ENCODE results near the gene HSP90AA1.
A peak's percentile ranks its signal among the peaks of the same experiment; 100 is the strongest.

Gene HSP90AA1

DNA sequence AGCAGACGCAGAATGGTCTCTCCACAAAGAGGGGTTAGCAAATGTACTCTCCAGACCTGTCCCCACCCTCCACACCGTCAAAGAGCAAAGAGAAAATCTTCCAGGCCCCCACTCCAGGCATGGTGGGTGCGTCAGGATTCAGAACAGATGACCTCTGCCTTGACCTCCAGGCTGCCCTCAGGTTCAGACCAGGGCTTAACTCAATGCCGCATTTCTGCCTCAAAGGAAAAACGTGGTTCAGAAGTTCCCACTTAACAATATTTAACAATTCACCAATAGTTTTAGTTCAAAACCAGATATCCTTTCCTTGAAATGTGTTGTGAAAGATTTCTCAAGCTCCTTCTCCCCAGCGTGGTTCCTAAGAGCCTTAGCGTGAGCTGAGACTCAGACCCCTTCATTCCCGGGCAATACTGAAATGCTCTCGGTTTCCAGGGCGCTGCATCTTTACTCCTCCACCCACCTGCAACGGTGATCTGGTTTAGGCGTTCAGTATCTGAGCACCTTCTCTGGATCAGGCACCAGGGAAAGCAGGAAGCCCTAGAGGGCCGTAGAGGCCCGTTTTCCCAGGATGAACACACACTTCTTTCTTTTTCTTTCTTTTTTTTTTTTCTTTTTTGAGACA lies 22.9 kb downstream of the HSP90AA1 start:
- Mint-ChIP-seq H3K27me3 (no peaks in the 10 kb centered on the region), H3K9me3 (ENCODE audit: low read depth) (no peaks in the 10 kb centered on the region), H3K36me3 (no peaks in the 10 kb centered on the region), H3K4me1 (ENCODE audit: low read depth) (peaks cover 3% of the 10 kb centered on the region), H3K27ac (no peak overlapping the region), H3K4me3 (no peak overlapping the region)

DNA sequence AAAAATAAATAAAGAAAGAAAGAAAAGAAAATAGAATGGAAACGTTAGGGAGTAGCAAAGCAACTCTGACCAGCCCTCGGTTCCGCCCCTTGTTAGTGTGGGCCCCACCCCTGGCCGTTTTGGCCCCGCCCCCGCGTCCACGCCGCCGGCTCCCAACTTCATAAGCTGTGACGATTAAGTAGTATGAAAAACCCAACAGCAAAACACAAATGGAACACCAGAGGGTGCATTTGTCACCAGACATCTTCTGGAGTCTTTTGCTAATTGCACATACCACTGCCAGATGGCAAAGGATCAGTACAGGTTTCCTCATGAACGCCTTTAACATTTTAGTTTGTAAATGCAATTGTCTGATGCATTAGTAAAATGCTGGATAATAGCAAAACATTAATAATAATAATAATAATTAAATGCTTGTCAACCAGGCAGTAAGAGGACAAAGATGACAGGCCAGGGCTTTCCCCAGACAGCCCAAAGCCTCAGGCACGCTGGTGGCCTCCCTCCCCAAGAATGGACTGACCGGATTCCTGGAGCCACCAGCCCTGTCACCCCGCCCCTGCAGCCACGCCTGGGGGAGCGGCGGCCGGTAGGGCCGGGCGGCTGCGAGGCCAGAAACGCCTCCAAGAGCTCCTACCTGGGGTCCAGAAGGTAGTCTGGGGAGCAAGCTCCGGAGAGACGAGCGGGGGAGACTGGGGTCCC lies 23.6 kb downstream of the HSP90AA1 start:
- no peaks in the 10 kb centered on the region for H3K36me3 Mint-ChIP-seq
- peaks cover 3% of the 10 kb centered on the region for H3K4me1 Mint-ChIP-seq (ENCODE audit: low read depth)
- no peaks in the 10 kb centered on the region for H3K9me3 Mint-ChIP-seq (ENCODE audit: low read depth)
- no peaks in the 10 kb centered on the region for H3K27me3 Mint-ChIP-seq
- no peak overlapping the region for H3K27ac Mint-ChIP-seq
- H3K4me3 Mint-ChIP-seq = no peak overlapping the region

DNA sequence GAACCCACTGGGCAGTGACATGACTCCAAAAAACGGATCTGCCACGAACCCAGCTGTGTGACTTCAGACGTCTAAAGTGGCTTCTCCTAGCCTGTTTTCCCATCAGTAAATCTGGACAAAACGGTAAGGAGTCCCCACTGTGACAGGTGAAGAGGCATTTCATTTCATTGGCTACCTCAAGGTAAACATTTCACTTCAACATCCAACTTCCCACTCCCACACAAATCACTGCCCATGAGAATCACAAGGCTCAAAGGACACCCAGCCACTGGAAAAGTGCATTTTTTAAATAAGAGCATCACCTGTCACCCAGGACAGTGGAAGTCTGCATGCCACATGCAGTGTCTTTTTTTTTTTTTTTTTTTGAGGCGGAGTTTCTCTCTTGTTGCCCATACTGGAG lies 27.9 kb downstream of the HSP90AA1 start:
- H3K4me1 Mint-ChIP-seq (ENCODE audit: low read depth) = peaks cover 7% of the 10 kb centered on the region
- H3K9me3 Mint-ChIP-seq (ENCODE audit: low read depth) = no peaks in the 10 kb centered on the region
- no peaks in the 10 kb centered on the region for H3K27me3 Mint-ChIP-seq
- no peaks in the 10 kb centered on the region for H3K36me3 Mint-ChIP-seq
- no peak overlapping the region for H3K27ac Mint-ChIP-seq
- no peak overlapping the region for H3K4me3 Mint-ChIP-seq

DNA sequence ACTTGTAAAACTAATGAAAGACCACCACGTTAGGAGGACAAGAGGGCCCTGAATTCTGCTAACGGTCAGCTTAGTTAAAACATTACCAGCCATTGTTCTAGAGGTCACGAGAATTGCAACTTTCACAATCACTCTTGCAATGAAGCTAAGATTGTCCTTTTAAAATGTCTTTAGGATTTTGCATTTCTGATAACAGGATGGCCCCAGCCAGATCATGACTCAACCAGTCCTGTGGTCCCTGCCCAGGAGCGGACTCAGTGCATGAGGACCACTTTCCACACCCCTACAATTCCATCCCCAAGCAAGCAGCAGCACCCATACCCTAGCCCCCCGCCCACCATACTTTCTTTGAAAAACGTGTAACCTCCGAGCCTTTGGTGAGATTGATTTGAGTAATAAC lies 28.7 kb downstream of the HSP90AA1 start:
- no peaks in the 10 kb centered on the region for H3K27me3 Mint-ChIP-seq
- H3K4me3 Mint-ChIP-seq = no peak overlapping the region
- H3K4me1 Mint-ChIP-seq (ENCODE audit: low read depth) = peaks cover 7% of the 10 kb centered on the region
- H3K27ac Mint-ChIP-seq = no peak overlapping the region
- no peaks in the 10 kb centered on the region for H3K36me3 Mint-ChIP-seq
- no peaks in the 10 kb centered on the region for H3K9me3 Mint-ChIP-seq (ENCODE audit: low read depth)

DNA sequence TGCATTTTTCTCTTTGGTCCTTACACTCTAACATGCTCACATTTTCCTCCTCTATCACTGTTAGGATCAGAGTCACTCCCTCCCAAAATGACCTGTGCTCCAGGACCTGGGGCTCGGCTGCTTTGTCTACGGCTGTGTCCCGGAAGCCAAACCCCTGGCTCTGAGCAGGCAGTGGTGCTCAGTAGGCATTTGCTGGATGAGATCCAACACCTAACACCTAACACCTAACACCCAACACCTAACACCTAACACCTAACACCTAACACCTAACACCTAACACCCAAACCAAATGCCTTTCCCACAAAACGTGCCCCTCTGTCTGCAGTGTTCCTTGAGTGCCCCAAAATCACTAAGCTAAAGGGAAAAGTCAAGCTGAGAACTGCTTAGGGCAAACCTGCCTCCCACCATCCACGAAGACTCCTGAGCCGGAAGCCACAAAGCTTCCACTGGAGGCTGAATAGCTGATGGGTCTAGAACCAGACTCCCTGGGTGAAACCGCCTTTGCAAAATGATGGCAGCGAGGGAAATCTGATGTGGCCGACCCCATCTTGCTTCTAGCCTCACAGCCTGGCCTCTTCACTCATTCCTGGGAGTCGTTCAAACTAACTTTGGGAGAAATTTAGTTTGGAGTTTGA lies 29.2 kb downstream of the HSP90AA1 start:
- Mint-ChIP-seq H3K27me3 (no peaks in the 10 kb centered on the region), H3K36me3 (peaks cover 2% of the 10 kb centered on the region), H3K9me3 (ENCODE audit: low read depth) (no peaks in the 10 kb centered on the region), H3K4me3 (no peak overlapping the region), H3K4me1 (ENCODE audit: low read depth) (peaks cover 7% of the 10 kb centered on the region), H3K27ac (no peak overlapping the region)

DNA sequence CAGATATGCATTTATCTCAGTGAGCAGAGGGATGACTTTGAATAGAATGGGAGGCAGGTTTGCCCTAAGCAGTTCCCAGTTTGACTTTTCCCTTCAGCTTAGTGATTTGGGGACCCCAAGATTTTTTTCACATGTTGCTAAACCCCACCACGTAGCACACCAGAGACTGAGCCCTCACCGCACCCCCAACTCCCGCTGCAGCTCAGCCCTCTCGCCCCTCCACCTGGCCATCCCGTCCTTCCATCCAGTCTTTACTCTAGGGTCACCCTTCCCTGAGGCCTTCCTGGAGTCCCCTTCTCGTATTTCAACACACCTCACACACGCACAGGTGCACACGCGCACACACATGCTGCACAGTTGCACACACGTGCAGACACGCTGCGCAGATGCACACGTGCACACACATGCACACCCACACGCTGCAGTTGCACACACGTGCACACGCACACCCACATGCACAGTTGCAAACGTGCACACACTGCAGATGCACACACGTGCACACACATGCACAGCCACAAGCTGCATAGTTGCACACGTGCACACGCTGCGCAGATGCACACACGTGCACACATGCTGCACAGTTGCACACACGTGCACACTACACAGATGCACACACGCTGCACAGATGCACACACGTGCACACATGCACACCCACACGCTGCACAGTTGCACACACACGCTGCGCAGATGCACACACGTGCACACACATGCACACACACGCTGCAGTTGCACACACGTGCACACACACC lies 30.0 kb downstream of the HSP90AA1 start:
- no peak overlapping the region for H3K27ac Mint-ChIP-seq
- no peaks in the 10 kb centered on the region for H3K27me3 Mint-ChIP-seq
- H3K4me1 Mint-ChIP-seq (ENCODE audit: low read depth) = peaks cover 4% of the 10 kb centered on the region
- H3K4me3 Mint-ChIP-seq = no peak overlapping the region
- H3K9me3 Mint-ChIP-seq (ENCODE audit: low read depth) = no peaks in the 10 kb centered on the region
- H3K36me3 Mint-ChIP-seq = peaks cover 2% of the 10 kb centered on the region

DNA sequence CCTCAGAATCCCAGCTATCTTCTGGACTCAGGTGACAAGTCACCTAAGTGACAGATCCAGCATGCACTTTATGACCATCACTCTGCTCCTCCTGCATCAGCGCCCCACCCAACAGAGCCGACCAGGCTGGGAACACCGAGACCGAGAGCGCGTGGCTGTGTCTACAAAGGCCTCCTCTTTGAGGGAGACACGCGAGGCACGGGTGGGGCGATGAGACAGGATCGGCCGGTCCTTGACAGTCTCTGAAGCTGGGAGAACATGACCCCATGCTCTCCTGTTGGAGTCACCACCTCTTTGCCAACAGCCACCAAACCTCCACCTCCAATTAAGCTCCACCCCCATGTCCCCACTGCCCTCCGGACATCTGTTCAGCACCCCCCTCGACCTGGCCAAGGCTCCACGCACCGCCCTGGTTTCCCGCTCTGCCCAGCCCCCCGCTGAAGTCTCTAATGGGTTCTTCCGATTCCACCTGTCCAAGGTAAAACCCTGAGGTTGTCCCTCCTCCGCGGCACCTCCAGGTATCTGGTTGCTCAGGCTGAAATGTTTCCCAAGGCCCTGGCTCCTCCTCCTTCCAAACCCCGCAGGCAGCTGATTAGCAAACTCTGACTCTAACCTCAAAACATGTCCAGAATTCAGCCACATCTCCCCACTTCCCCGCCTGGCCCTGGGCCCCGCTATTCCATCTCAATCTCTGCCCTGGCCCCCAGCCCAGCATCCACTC lies 31.5 kb downstream of the HSP90AA1 start:
- Mint-ChIP-seq H3K27me3 (no peaks in the 10 kb centered on the region), H3K27ac (peak overlapping the region; percentile 61), H3K4me1 (ENCODE audit: low read depth) (peaks cover 3% of the 10 kb centered on the region), H3K4me3 (no peak overlapping the region), H3K9me3 (ENCODE audit: low read depth) (no peaks in the 10 kb centered on the region), H3K36me3 (peaks cover 2% of the 10 kb centered on the region)

DNA sequence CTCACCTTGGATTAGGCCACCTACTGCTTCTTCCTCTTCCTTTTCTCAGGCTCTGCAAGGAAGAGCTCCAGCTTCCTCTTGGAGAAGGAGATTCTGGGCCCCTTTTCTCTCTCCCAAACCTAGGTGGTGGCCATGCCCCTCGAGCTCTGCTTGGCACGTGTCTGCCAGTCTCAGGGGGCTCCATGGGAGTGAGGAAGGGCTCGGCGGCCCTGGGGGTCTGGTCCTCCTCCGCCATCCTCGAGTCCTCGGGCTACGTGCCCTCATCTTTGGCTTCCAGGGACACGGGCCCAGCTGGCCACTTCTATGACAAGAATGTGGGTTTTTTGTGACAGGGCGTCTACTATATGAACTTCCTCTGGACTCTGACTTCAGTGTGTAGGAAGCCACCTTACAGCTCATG lies 34.3 kb downstream of the HSP90AA1 start:
- H3K36me3 Mint-ChIP-seq = peaks cover 2% of the 10 kb centered on the region
- no peaks in the 10 kb centered on the region for H3K27me3 Mint-ChIP-seq
- H3K27ac Mint-ChIP-seq = no peak overlapping the region
- H3K9me3 Mint-ChIP-seq (ENCODE audit: low read depth) = no peaks in the 10 kb centered on the region
- H3K4me3 Mint-ChIP-seq = no peak overlapping the region
- H3K4me1 Mint-ChIP-seq (ENCODE audit: low read depth) = peaks cover 2% of the 10 kb centered on the region

DNA sequence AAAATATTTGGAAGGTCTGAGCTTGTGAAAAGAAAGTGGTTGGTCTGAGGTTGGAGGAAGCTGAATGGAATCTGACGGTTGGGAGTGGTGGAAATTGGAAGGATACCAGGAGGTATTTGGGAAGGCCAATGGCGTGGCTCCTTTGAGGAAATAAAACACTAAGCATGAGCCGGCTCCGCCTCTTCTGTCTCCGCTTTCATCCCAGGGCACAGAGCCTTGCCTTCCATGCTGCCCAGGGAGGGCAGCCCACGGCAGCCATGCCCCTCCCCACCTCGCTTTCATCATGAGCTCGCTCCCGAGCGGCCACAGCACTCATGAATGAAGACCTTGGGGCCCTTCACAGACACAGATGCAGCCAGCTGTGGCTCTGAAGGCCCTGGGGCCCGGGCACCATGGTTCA lies 36.2 kb downstream of the HSP90AA1 start:
- H3K9me3 Mint-ChIP-seq (ENCODE audit: low read depth) = no peaks in the 10 kb centered on the region
- H3K36me3 Mint-ChIP-seq = peaks cover 2% of the 10 kb centered on the region
- H3K27ac Mint-ChIP-seq = no peak overlapping the region
- H3K27me3 Mint-ChIP-seq = no peaks in the 10 kb centered on the region
- H3K4me1 Mint-ChIP-seq (ENCODE audit: low read depth) = no peaks in the 10 kb centered on the region
- H3K4me3 Mint-ChIP-seq = no peak overlapping the region

DNA sequence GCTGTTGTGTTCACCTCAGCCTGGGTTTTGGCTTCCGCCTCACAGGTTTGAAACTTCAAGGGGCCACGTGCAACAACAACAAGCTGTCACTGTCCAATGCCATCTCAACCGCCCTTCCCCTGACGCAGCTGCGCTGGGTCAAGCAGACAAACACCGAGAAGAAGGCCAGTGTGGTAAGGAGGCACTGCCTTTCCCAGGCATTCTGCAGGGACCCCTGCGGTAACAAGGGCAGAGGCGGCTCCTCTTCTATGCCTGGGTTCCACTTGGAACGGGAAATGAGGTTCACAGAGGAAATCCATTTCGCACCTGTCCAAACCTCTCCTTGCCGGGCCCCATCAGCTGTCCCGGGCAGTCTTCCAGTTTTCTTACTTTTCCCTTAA lies 36.8 kb downstream of the HSP90AA1 start:
- Mint-ChIP-seq H3K4me1 (ENCODE audit: low read depth) (no peaks in the 10 kb centered on the region), H3K27ac (no peak overlapping the region), H3K36me3 (peaks cover 2% of the 10 kb centered on the region), H3K4me3 (no peak overlapping the region), H3K9me3 (ENCODE audit: low read depth) (no peaks in the 10 kb centered on the region), H3K27me3 (no peaks in the 10 kb centered on the region)

DNA sequence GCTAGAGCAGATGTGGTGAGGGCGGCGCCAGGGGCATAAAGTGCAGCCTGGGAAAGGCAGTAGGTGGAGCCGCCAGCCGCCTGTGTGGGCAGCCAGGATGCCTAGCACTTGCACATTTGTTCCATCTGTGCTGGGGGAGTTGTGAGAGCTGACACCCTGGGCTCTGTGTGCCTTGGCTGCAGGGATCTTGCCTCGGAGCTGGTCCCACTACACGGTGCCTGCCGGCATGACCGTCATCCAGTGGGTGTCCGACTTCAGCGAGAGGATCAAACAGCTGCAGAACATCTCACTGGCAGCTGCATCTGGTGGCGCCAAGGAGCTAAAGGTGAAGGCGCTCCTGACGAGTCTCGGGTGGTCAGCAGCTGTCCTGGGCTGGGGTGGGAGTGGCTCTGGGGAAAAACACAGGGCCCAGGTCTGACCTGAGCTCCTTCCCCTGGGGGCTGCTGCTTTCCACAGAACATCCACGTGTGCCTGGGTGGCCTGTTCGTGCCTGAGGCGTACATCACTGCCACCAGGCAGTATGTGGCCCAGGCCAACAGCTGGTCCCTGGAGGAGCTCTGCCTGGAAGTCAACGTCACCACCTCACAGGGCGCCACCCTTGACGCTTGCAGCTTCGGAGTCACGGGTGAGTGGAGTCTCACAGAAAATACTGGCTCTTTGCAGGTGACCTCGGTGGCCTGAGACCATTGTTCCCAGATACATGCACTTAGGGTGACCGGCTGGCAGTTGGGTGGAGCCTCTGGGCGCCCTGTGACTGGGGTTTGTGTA lies 37.4 kb downstream of the HSP90AA1 start:
- H3K4me3 Mint-ChIP-seq = no peak overlapping the region
- no peaks in the 10 kb centered on the region for H3K9me3 Mint-ChIP-seq (ENCODE audit: low read depth)
- no peaks in the 10 kb centered on the region for H3K27me3 Mint-ChIP-seq
- no peak overlapping the region for H3K27ac Mint-ChIP-seq
- no peaks in the 10 kb centered on the region for H3K4me1 Mint-ChIP-seq (ENCODE audit: low read depth)
- H3K36me3 Mint-ChIP-seq = peaks cover 2% of the 10 kb centered on the region

DNA sequence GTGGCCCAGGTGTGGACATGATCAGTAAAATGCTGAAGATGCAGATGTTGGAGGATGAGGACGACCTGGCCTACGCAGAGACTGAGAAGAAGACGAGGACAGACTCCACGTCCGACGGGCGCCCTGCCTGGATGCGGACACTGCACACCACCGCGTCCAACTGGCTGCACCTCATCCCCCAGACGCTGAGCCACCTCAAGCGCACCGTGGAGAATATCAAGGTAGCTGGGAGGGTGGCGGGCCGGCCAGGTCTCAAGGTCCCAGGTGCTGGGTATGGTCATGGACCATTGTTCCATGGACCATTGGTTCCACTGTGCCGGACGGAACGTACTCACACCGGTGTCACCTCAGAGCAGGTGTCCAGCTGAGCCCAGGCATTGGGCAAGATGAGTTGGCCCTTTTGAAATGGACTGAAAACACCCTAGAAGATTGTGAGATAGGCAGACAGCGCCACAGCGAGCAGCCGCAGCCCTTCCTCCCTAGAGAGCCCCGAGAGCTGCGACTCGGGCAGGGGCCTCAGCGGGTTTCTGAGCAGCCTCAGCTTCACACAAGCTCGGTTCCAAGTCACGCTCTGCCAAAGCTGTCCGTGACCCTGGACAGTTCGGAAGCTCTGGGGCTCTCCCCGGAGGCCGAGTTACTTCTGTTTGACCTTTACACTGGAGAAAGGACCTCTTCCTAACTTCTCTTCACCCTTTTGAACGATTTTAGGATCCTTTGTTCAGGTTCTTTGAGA lies 38.9 kb downstream of the HSP90AA1 start:
- H3K27me3 Mint-ChIP-seq = no peaks in the 10 kb centered on the region
- peaks cover 2% of the 10 kb centered on the region for H3K36me3 Mint-ChIP-seq
- H3K27ac Mint-ChIP-seq = no peak overlapping the region
- H3K4me3 Mint-ChIP-seq = no peak overlapping the region
- H3K9me3 Mint-ChIP-seq (ENCODE audit: low read depth) = no peaks in the 10 kb centered on the region
- H3K4me1 Mint-ChIP-seq (ENCODE audit: low read depth) = no peaks in the 10 kb centered on the region

DNA sequence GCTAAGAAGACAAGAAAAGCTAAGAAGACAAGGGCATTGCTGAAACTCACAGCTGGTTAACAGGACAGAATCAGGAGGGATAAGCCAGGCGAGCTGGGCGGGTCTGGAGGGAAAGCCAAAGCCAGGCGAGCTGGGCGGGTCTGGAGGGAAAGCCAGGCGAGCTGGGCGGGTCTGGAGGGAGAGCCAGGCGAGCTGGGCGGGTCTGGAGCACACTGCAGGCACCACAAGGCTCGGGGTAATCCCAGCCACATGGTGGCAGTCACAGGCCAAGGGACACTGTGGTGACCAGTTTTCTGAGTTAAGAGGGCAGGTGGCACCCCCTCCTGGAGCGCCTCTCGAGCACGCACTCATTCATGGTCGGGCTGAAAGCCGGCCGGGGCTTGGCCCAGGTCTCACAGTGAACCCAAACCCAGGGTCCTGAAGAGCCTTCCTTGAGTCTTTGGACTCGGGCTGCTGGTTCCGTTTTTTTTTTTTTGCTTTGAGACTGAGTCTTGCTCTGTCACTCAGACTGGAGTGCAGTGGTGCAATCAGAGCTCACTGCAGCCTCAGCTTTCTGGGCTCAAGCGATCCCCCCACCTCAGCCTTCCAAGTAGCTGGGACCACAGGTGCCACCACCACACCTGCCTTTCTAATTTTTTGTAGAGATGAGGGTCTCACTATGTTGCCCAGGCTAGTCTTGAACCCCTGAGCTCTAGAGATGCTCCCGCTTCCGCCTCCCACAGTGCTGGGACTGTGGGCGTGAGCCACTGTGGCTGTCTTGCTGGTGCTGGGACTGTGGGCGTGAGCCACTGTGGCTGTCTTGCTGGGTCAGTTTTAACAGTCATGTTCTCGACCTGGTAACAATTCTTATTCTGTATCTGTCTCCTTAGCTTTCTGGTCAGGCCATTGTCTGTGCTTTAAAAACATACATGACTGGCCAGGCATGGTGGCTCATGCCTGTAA lies 40.2 kb downstream of the HSP90AA1 start:
- H3K36me3 Mint-ChIP-seq = no peaks in the 10 kb centered on the region
- H3K27ac Mint-ChIP-seq = no peak overlapping the region
- no peaks in the 10 kb centered on the region for H3K9me3 Mint-ChIP-seq (ENCODE audit: low read depth)
- H3K4me3 Mint-ChIP-seq = no peak overlapping the region
- H3K27me3 Mint-ChIP-seq = no peaks in the 10 kb centered on the region
- no peaks in the 10 kb centered on the region for H3K4me1 Mint-ChIP-seq (ENCODE audit: low read depth)
